CD1c-positive myeloid dendritic cell (primary cell): ENCODE measurements around the gene CCNT2.
"Not testable (repeated sequence)": the region's sequence is repeated elsewhere in the genome, so short reads cannot be mapped to it uniquely, and the experiment has no call there.

Experiments used
- DNase-seq: peaks from one replicate; pipeline ENCODE4 v3.0.0-alpha.2; 2016; ENCODE audit errors: extremely low spot score

The CCNT2 gene

DNA sequence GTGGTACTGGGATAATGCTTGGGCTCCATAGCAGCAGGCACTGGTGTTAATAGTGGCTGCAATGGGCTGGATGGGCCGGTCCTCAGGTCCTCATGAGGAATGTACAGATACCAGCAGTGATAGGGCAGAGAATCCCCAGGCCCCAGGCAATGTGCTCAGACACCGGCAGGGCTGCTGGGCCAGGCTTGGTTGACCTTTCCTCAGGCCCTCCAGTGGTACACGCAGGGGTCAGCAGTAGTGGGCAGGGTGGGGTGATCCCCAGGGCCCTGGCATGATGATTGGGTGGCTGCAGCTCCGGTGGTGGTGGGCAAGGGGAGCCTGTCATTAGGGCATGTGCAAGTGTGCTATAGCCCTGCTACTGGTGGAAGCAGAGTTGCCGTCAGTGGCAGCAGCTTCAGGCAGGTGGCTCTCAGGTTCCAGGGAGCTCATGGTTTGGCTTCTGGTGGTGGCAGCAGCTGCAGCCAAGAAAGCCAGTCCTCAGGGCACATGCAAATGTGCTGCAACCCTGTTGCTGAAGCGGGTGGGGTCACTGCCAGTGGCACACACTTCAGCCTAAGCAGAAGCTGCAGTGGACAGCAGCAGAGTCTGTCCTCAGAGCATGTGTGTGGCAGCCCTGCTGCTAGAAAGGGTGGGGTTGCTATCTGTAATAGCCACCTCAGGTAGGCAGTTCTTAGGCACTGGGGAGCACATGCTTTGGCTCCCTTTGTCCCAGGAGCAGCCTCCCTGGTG is 56.8 kb downstream of the CCNT2 start:
- DNase-seq, result no peak

DNA sequence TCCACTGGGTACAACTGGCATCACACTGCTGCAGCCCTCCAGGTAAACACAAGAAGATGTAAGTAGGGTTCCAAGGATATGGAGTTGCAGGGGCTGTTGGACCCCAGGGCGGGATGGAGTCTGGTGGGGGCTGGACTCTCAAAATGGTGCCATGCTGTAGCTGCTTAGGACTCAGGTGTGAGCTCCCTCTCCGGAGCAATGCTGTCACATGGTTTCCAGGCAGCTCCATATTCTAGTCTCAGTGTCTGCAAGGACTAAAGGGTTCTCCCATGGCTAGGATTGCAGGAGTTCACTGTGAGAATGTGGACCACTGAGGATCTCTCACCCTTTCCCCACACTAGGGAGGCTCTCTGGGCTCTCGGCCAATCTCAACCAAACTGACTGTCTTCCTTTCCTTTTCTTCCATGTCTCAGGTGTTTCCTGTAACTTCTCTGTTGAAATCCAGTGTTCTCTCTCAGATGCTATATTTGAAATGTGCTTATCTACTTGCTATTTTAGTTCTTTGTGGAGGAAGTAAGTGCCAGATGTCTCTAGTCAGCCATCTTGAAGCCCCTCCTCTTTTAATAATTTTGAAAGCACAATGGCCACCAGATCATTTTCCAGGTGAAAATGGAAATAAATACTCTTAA is 57.6 kb downstream of the CCNT2 start:
- DNase-seq, result no peak

GRCh38 chr2:134977104-134977503 is 58.5 kb downstream of the CCNT2 start:
- not testable (repeated sequence) for DNase-seq

- no peak for DNase-seq
These were observed 60.6 kb downstream of the CCNT2 start for GRCh38 chr2:134979221-134979620.

- DNase-seq, result no peak
These were observed 62.0 kb downstream of the CCNT2 start for GRCh38 chr2:134980639-134981038.

- DNase-seq, result no peak
These were observed 64.0 kb downstream of the CCNT2 start for GRCh38 chr2:134982603-134983002.

DNA sequence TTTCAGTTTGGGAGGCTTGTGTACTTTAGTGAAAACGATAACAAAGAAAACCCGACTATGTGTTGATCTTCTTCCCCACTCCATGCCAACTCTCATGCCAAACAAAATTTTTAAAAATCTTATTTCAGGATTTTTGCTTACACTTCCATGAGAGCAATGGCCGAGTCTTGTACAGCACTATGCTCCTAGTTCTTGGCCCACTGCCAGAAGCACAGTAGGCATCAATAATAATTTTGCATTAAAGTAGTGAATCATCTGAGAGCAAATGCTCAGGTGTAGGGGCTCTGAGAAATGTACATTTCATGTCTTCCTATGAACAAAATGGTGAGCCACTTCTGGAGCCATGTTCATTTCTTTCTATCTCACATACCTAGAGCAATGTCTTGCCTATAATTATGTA is 66.4 kb downstream of the CCNT2 start:
- DNase-seq, result no peak

- peak; percentile 19 for DNase-seq
These were observed 70.5 kb downstream of the CCNT2 start for GRCh38 chr2:134988994-134989605.

GRCh38 chr2:134999521-134999920 is 80.9 kb downstream of the CCNT2 start:
- DNase-seq, result no peak

- no peak for DNase-seq
These were observed 84.2 kb downstream of the CCNT2 start for GRCh38 chr2:135002836-135003235.

- peak; percentile 78 for DNase-seq
These were observed 85.6 kb downstream of the CCNT2 start for GRCh38 chr2:135004005-135004746.

GRCh38 chr2:135005753-135006152 is 87.1 kb downstream of the CCNT2 start:
- no peak for DNase-seq
